DND-41 (cell line): Measurements from ENCODE around the gene GTF2F2.

ENCODE experiments used
- ATAC-seq: fragments of 200-7000 bp; cut with Tn5 transposase; 3 replicates; pipeline ENCODE4 v1.9.1; 2021; ENCODE audit warnings: low read depth; ENCODE audit not compliant: insufficient read depth
- DNase-seq: peaks from one replicate; pipeline ENCODE4 v3.0.0-alpha.2; 2020
- H2AFZ ChIP-seq: 2 replicates; pipeline ENCODE4 v1.6.0; 2012; ENCODE audit warnings: low read depth, low read length
- H3K27ac ChIP-seq: 2 replicates; pipeline ENCODE4 v1.5.1; 2012; ENCODE audit warnings: low read length, inconsistent platforms
- H3K27me3 ChIP-seq: fragments of 200-600 bp; sonication (generic); 2 replicates; pipeline ENCODE4 v1.6.0; 2012; ENCODE audit warnings: low read length, mild to moderate bottlenecking, inconsistent platforms; ENCODE audit not compliant: insufficient read depth, poor library complexity
- H3K36me3 ChIP-seq: 2 replicates; pipeline ENCODE4 v1.5.1; 2012; ENCODE audit warnings: low read length, inconsistent platforms; ENCODE audit not compliant: insufficient read depth
- H3K4me1 ChIP-seq: 2 replicates; pipeline ENCODE4 v1.5.1; 2012; ENCODE audit warnings: mild to moderate bottlenecking, low read length; ENCODE audit not compliant: insufficient read depth
- H3K4me2 ChIP-seq: 2 replicates; pipeline ENCODE4 v1.6.0; 2012; ENCODE audit warnings: mild to moderate bottlenecking, moderate library complexity, low read length, inconsistent platforms; ENCODE audit not compliant: insufficient read depth
- H3K4me3 ChIP-seq, 2 experiments: fragments of 200-600 bp in 1 of 2; shearing (Covaris generic) in 1 of 2; 2 replicates each; pipeline ENCODE4 v1.5.1; 2012 to 2016; ENCODE audit warnings: inconsistent platforms in 2 of 2, low read length in 2 of 2, mild to moderate bottlenecking in 2 of 2, low read depth in 1 of 2, moderate library complexity in 1 of 2
- H3K79me2 ChIP-seq: 2 replicates; pipeline ENCODE4 v1.6.0; 2012; ENCODE audit warnings: low read length, inconsistent platforms; ENCODE audit not compliant: insufficient read depth
- H3K9ac ChIP-seq: 2 replicates; pipeline ENCODE4 v1.6.0; 2012; ENCODE audit warnings: low read depth, mild to moderate bottlenecking, inconsistent platforms, low read length, moderate library complexity
- H3K9me3 ChIP-seq: 2 replicates; pipeline ENCODE4 v1.5.1; 2012; ENCODE audit warnings: low read length, moderate library complexity, mild to moderate bottlenecking, inconsistent platforms; ENCODE audit not compliant: insufficient read depth, severe bottlenecking
- H4K20me1 ChIP-seq: 2 replicates; pipeline ENCODE4 v1.6.0; 2012; ENCODE audit warnings: low read length; ENCODE audit not compliant: insufficient read depth
- EZH2 ChIP-seq: IDR thresholded peaks from 3 replicates; pipeline ENCODE4 v1.6.1; 2012; ENCODE audit warnings: borderline replicate concordance, low read depth, mild to moderate bottlenecking, moderate library complexity, low read length, inconsistent platforms; ENCODE audit not compliant: severe bottlenecking
- TF ChIP-seq, protein P1 (sequence below): IDR thresholded peaks from 2 replicates; pipeline ENCODE4 v1.5.1; 2012; ENCODE audit warnings: borderline replicate concordance, low read length, moderate library complexity, mild to moderate bottlenecking; ENCODE audit not compliant: poor library complexity, severe bottlenecking; ENCODE audit errors: extremely low read depth

Gene GTF2F2

DNA sequence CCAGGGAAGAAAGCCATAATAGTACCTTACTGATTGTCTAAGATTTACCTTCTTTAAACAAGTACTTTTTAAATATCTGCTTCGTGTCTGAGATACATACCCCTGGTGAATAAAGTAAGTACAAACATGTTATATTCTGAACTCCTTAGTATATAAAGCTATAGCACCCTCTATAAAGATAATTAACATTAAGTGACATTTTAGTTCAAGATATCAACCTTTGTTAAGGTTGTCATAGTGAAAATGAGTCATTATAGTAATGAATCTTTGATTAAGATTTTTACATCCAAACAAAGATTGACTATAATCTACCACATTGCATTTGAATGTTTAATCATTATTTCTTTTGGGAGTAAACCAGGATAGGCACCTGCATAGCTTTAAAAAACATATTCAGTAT lies 135.9 kb downstream of the GTF2F2 start:
- Histone ChIP-seq H3K27me3 (no peaks in the 10 kb centered on the region), H3K4me2 (no peak overlapping the region), H3K4me1 (no peaks in the 10 kb centered on the region), H3K4me3 (no peak overlapping the region), H3K9ac (no peak overlapping the region), H3K79me2 (no peaks in the 10 kb centered on the region), H3K27ac (no peak overlapping the region), H2AFZ (no peak overlapping the region), H3K9me3 (no peaks in the 10 kb centered on the region), H3K36me3 (peaks cover 13% of the 10 kb centered on the region; the same call in 1 of the 2 replicates), H4K20me1 (no peaks in the 10 kb centered on the region)
- ATAC-seq (no peak), DNase-seq (no peak)
- no peak for TF ChIP-seq EZH2
- TF ChIP-seq, protein P1, sequence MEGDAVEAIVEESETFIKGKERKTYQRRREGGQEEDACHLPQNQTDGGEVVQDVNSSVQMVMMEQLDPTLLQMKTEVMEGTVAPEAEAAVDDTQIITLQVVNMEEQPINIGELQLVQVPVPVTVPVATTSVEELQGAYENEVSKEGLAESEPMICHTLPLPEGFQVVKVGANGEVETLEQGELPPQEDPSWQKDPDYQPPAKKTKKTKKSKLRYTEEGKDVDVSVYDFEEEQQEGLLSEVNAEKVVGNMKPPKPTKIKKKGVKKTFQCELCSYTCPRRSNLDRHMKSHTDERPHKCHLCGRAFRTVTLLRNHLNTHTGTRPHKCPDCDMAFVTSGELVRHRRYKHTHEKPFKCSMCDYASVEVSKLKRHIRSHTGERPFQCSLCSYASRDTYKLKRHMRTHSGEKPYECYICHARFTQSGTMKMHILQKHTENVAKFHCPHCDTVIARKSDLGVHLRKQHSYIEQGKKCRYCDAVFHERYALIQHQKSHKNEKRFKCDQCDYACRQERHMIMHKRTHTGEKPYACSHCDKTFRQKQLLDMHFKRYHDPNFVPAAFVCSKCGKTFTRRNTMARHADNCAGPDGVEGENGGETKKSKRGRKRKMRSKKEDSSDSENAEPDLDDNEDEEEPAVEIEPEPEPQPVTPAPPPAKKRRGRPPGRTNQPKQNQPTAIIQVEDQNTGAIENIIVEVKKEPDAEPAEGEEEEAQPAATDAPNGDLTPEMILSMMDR: no peak

- peaks cover 13% of the 10 kb centered on the region; the same call in 1 of the 2 replicates for H3K36me3 ChIP-seq
- no peak overlapping the region for H2AFZ ChIP-seq
- DNase-seq (no peak), ATAC-seq (no peak)
- H3K4me3 ChIP-seq: no peak overlapping the region
- H4K20me1 ChIP-seq: no peaks in the 10 kb centered on the region
- H3K4me1 ChIP-seq: no peaks in the 10 kb centered on the region
- H3K9ac ChIP-seq: no peak overlapping the region
- no peaks in the 10 kb centered on the region for H3K27me3 ChIP-seq
- no peak overlapping the region for H3K4me2 ChIP-seq
- H3K9me3 ChIP-seq: no peaks in the 10 kb centered on the region
- no peak overlapping the region for H3K27ac ChIP-seq
- no peaks in the 10 kb centered on the region for H3K79me2 ChIP-seq
- TF ChIP-seq EZH2: no peak
- TF ChIP-seq, protein P1: no peak
Measured at GRCh38 chr13:45257638-45258333, 137.5 kb downstream of the GTF2F2 start.

DNA sequence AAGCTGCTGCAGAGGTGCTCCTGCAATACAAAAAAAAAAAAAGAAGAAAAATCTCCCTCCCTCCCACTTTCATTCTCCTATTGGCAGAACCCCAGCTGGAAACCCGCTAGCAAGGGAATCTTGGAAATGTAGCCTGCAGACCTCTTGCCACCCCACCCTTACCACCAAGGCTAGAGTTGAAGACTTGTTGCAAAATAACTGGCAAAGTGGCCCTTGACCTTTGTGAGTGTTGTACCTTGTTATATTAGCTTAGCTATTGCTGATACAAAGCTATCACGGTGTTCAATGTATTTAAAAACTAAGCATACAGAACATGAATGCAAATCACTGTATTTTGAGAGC lies 138.0 kb downstream of the GTF2F2 start:
- DNase-seq (no peak), ATAC-seq (no peak)
- H3K4me2 ChIP-seq: no peak overlapping the region
- no peaks in the 10 kb centered on the region for H3K4me1 ChIP-seq
- H3K9me3 ChIP-seq: no peaks in the 10 kb centered on the region
- H3K9ac ChIP-seq: no peak overlapping the region
- no peaks in the 10 kb centered on the region for H3K79me2 ChIP-seq
- no peak overlapping the region for H3K4me3 ChIP-seq
- H2AFZ ChIP-seq: no peak overlapping the region
- H3K36me3 ChIP-seq: peaks cover 12% of the 10 kb centered on the region; the same call in 1 of the 2 replicates
- no peaks in the 10 kb centered on the region for H3K27me3 ChIP-seq
- no peaks in the 10 kb centered on the region for H4K20me1 ChIP-seq
- TF ChIP-seq, protein P1: no peak
- TF ChIP-seq EZH2: no peak
- no peak overlapping the region for H3K27ac ChIP-seq
